Urothelium cell line (cell line): ENCODE measurements around the gene DNM3.
"Not testable (repeated sequence)": the region's sequence is repeated elsewhere in the genome, so short reads cannot be mapped to it uniquely, and the experiment has no call there.

ENCODE experiments used
- DNase-seq: peaks from one replicate; pipeline ENCODE4 v3.0.0; 2011; ENCODE audit warnings: low spot score, mixed read lengths
- FAIRE-seq: peaks from 2 replicates; lab custom pipeline; 2011; peaks lifted over from hg19 to GRCh38; lab: Jason Lieb, UNC

Gene DNM3

DNA sequence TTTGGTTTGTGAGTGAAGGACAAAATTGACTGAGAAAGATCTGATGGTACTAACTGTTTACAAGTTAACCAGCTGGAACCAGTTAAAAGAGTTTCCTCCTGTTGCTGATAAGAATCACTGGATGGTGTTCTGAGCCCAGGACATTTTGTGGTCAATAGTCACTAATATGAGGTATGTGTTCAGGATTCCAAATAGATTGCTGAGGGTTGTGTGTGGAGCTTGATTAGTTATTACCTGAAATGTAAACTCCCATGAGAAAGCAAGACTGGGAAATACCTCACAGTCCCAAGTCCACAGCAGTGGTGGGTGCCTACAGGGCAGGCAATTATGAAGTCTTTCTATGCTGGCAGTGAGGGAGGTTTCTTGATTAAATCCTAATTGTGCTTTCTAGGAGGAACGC is 164.6 kb downstream of the DNM3 start:
- DNase-seq (no peak), FAIRE-seq (no peak)

GRCh38 chr1:172006660-172007059 is 165.4 kb downstream of the DNM3 start:
- FAIRE-seq (no peak), DNase-seq (no peak)

DNA sequence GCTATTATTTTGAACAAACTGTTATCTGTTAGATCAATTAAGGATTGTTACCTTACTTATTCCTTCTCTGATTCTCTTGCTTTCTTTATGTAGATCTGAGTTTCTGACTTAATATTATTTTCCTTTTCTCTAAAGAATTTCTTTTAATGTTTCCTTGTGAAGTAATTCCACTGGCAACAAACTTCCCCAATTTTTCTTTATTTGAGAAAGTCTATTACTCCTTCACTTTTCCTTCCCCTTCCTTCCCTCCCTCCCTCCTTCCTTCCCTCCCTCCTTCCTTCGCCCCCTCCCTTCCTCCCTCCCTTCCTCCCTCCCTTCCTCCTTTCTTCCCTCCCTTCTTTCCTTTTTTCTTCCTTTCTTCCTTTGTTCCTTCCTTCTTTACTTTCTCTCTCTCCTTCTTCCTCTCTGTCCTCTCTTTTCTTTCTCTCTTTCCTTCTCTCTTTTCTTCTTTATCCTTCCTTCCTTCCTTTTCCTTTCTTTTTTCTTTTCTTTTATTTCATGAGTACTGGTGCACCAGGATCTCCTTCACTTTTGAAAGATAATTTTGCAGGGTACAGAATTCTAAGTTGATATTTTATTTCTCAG is 177.5 kb downstream of the DNM3 start:
- DNase-seq, result no peak
- no peak for FAIRE-seq

GRCh38 chr1:172019976-172020375 is 178.7 kb downstream of the DNM3 start:
- DNase-seq, result no peak
- no peak for FAIRE-seq

DNA sequence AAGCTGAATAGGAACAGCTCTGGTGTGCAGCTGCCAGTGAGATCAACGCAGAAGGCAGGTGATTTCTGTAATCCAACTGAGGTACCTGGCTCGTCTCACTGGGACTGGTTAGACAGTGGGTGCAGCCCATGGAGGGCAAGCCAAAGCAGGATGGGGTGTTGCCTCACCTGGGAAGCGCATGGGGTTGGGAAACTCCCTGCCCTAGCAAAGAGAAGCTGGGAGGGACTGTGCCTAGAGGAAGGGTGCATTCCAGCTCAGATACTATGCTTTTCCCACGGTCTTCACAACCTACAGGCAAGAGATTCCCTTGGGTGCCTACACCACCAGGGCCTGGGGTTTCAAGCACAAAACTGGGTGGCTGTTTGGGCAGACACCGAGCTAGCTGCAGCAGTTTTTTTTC is 183.2 kb downstream of the DNM3 start:
- no peak for DNase-seq
- no peak for FAIRE-seq

DNA sequence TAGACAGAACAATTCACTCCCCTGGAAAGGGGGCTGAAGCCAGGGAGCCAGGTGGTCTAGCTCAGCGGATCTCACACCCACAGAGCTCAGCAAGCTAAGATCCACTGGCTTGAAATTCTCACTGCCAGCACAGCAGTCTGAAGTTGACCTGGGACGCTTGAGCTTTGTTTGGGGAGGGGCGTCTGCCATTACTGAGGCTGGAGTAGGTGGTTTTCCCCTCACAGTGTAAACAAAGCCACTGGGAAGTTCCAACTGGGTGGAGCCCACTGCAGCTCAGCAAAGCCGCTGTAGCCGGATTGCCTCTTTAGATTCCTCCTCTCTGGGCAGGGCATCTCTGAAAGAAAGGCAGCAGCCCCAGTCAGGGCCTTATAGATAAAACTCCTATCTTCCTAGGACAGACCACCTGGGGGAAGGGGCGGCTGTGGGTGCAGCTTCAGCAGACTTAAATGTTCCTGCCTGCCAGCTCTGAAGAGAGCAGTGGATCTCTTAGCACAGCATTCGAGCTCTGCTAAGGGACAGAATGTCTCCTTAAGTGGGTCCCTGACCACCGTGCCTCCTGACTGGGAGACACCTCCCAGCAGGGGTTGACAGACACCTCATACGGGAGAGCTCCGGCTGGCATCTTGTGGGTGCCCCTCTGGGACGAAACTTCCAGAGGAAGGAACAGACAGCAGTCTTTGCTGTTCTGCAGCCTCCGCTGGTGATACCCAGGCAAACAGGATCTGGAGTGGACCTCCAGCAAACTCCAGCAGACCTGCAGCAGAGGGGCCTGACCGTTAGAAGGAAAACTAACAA is 183.8 kb downstream of the DNM3 start:
- not testable (repeated sequence) for DNase-seq, FAIRE-seq

DNA sequence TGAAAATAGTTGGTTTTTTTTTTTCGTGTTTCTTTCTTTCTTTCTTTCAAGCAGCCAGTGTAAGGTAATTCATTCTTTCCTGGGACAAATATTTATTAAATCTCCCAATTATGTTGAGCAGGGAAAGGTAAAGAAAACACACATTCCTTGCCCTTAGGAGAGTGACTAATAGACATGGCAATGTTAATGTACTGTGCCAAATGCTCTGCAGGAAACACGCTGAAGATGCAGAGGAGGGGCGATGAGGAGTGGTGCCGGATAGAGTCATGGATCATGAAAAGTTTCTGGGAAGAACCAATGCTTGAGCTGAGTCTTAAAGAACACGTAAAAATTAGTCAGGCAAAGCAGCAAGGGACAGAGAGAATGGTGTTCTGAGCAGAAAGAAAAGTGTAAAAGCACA is 199.2 kb downstream of the DNM3 start:
- FAIRE-seq (no peak), DNase-seq (peak; percentile 53)

GRCh38 chr1:172041102-172041501 is 199.8 kb downstream of the DNM3 start:
- FAIRE-seq (no peak), DNase-seq (no peak)

DNA sequence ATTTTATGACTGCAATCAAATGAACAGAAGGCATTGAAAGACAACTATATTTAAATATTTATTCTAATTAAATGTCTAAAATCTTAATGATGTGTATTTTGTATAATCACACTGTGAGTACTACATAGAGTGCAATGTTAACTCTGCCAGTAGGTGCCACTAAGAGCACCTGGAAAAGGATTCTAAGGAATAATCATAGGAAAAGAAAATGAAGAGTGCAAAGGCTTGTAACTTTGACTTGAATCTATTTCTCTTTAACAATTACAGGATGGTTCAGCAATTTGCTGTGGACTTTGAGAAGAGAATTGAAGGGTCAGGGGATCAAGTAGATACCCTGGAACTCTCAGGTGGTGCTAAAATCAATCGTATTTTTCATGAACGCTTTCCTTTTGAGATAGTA is 200.4 kb downstream of the DNM3 start:
- FAIRE-seq, result no peak
- no peak for DNase-seq

GRCh38 chr1:172043900-172044299 is 202.6 kb downstream of the DNM3 start:
- DNase-seq (no peak), FAIRE-seq (no peak)

DNA sequence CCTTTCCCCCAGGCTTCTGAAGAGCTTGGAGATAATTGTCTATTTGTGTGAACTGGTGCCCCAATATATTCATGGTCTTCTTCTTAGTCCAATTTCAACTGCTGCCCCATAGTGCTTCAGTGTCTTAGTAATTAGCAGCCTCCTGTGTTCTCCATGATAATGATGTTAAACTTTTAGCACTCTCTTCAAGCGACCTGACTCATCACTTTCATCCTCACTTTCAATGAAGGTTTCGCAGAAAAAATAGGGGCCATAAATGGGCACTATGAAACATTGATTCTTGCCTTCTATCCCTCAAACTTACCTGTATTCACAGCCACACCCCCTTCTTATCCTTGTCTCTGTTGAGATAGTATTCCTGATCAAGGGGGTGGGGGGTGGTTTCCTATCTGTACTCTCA is 210.6 kb downstream of the DNM3 start:
- no peak for DNase-seq
- FAIRE-seq, result no peak

GRCh38 chr1:172054172-172054571 is 212.9 kb downstream of the DNM3 start:
- no peak for DNase-seq
- FAIRE-seq, result no peak

DNA sequence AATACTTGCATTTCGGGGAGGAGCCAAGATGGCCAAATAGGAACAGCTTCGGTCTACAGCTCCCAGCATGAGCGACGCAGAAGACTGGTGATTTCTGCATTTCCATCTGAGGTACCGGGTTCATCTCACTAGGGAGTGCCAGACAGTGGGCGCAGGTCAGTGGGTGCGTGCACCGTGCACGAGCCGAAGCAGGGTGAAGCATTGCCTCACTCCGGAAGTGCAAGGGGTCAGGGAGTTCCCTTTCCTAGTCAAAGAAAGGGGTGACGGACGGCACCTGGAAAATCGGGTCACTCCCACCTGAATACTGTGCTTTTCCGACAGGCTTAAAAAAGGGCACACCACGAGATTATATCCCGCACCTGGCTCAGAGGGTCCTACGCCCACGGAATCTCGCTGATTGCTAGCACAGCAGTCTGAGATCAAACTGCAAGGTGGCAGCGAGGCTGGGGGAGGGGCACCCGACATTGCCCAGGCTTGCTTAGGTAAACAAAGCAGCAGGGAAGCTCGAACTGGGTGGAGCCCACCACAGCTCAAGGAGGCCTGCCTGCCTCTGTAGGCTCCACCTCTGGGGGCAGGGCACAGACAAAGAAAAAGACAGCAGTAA is 214.6 kb downstream of the DNM3 start:
- DNase-seq, FAIRE-seq: not testable (repeated sequence)

- FAIRE-seq (no peak), DNase-seq (no peak)
These were observed 227.0 kb downstream of the DNM3 start for GRCh38 chr1:172068334-172068733.

DNA sequence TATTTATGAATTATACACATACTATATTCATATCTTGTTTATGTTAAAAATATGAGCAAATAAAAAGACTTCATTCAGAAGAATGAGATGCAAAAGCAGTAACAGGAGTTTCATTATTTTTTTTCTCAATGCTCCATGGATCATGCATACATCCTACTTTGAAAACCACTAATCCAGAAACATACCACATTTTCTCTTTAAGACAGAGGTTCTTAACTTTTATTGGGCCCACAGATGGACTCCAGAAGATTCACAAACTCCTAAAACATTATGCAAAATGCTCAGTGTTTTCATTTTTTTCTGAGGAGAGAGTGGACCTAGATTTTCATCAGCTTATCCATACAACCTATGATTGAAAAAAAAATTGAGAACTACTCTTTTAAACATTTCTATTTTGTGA is 227.8 kb downstream of the DNM3 start:
- no peak for DNase-seq
- no peak for FAIRE-seq

DNA sequence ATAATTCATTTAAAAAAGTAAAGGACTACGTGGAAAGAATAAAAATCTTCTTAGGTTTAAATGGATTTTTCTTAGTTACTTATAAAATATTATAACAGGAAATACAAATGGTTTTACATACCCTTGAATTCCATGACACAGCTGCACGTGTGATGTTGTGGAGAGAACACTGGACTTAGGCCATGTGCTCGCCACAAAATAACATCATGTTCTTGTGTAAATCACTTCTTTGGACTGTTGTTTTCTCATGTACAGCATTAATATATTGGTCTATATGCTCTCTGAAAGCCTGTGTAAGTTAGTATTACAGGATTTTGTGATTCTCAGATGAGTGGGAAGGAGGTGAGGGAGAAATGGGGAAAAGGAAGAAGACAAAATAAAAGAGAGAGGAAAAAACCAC is 228.2 kb downstream of the DNM3 start:
- DNase-seq (no peak), FAIRE-seq (no peak)

- FAIRE-seq (no peak), DNase-seq (no peak)
These were observed 228.8 kb downstream of the DNM3 start for GRCh38 chr1:172070055-172070454.

GRCh38 chr1:172071746-172072145 is 230.4 kb downstream of the DNM3 start:
- DNase-seq (no peak), FAIRE-seq (no peak)

- FAIRE-seq, result not testable (repeated sequence)
These were observed 238.6 kb downstream of the DNM3 start for GRCh38 chr1:172079859-172080258.

GRCh38 chr1:172083191-172083590 is 241.9 kb downstream of the DNM3 start:
- FAIRE-seq (no peak), DNase-seq (no peak)

More at GRCh38 chr1:172079859-172080258, 238.6 kb downstream of the DNM3 start:
- DNase-seq, result not testable (repeated sequence)

GRCh38 chr1:172084876-172085275 is 243.6 kb downstream of the DNM3 start:
- FAIRE-seq (no peak), DNase-seq (no peak)

DNA sequence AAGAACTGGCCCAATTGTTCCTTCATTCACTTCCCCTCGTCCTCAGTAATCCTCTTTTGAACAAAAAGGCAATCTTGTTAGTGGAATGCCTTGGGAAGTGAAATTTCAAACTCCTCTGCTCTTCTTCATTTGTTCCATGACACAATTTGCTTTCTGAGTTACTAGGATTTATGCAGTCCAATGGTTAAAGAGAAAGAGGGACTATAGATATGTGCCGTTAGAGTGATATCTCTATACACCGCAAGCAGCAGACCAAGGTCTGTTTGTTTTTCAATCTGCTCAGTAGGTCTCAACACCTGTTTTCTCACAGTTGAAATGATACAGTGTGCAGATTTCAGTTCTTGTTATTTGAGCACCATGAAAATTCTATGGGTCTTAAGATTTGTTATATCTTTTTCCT is 244.0 kb downstream of the DNM3 start:
- no peak for DNase-seq
- no peak for FAIRE-seq
